B cell (primary cell): ENCODE data around the gene SPOCD1. TPM values are rescaled to one million over a fixed set of nuclear protein-coding genes. Genes with fewer than 3 reads are reported as not detected.

Source experiments
- ATAC-seq: fragments of 200-7000 bp; cut with Tn5 transposase; one replicate; pipeline ENCODE4 v1.10.0; 2021; ENCODE audit warnings: low read depth, mild to moderate bottlenecking, moderate number of reproducible peaks, moderate library complexity
- CTCF ChIA-PET: fragments of 350-600 bp; sonication (Branson Sonifier 250); formaldehyde crosslinking; loops from one replicate; lab custom pipeline; 2021; ENCODE audit warnings: antibody characterized with exemption, inconsistent platforms; lab: Charles Lee
- POLR2A ChIA-PET: fragments of 350-600 bp; sonication (Branson Sonifier 250); formaldehyde crosslinking; loops from one replicate; lab custom pipeline; 2021; ENCODE audit warnings: antibody characterized with exemption; lab: Charles Lee
- DNase-seq: peaks from one replicate; pipeline ENCODE4 v3.0.0; 2013
- H2AFZ ChIP-seq: 2 replicates; pipeline ENCODE4 v1.6.1; 2012; ENCODE audit warnings: mild to moderate bottlenecking, low read depth, low read length; ENCODE audit not compliant: insufficient read depth, poor library complexity, severe bottlenecking
- H3K27ac ChIP-seq, 2 donors: 1 replicate in 1 of 2; 2 replicates in 1 of 2; pipeline ENCODE4 v1.5.1; 2012 to 2013; ENCODE audit warnings: low read length in 2 of 2, mild to moderate bottlenecking in 2 of 2, moderate library complexity in 1 of 2
- H3K27me3 ChIP-seq, 4 experiments: fragments of 200-600 bp in 1 of 4; sonication (generic) in 1 of 4; replicated peaks in 1 of 4; 1 replicate in 2 of 4; 2 replicates in 2 of 4; pipeline versions ENCODE4 v1.6.1 to v1.7.0; 2013 to 2016; ENCODE audit warnings: low read length in 3 of 4, mild to moderate bottlenecking in 2 of 4, mixed read lengths in 1 of 4, moderate library complexity in 1 of 4; ENCODE audit not compliant: insufficient read depth in 4 of 4, control insufficient read depth in 3 of 4; ENCODE audit errors: control extremely low read depth in 1 of 4
- H3K36me3 ChIP-seq, 2 experiments: replicated peaks in 1 of 2; 1 replicate in 1 of 2; 2 replicates in 1 of 2; pipeline versions ENCODE4 v1.6.1 to v1.7.1; 2013; ENCODE audit warnings: low read length in 1 of 2; ENCODE audit not compliant: insufficient read depth in 2 of 2, control insufficient read depth in 1 of 2; ENCODE audit errors: control extremely low read depth in 1 of 2, extremely low read depth in 1 of 2
- H3K4me1 ChIP-seq, 2 donors: fragments of 200-600 bp in 1 of 2; sonication (generic) in 1 of 2; 1 replicate in 1 of 2; 2 replicates in 1 of 2; pipeline versions ENCODE4 v1.5.1 to v1.6.1; 2013 to 2017; ENCODE audit warnings: low read length in 2 of 2; ENCODE audit not compliant: control insufficient read depth in 2 of 2, insufficient read depth in 2 of 2
- H3K4me2 ChIP-seq: replicated peaks from 2 replicates; pipeline ENCODE3; 2012; ENCODE audit warnings: mild to moderate bottlenecking, low read depth, low read length; ENCODE audit not compliant: poor library complexity, severe bottlenecking
- H3K4me3 ChIP-seq, 5 experiments: fragments of 200-600 bp in 1 of 5; sonication (generic) in 1 of 5; 1 replicate in 3 of 5; 2 replicates in 2 of 5; pipeline versions ENCODE4 v1.5.1 to v1.7.0; 2011 to 2016; ENCODE audit warnings: low read length in 4 of 5, mild to moderate bottlenecking in 4 of 5, low read depth in 2 of 5, control low read depth in 1 of 5, moderate library complexity in 1 of 5; ENCODE audit not compliant: insufficient read depth in 1 of 5; ENCODE audit errors: control extremely low read depth in 1 of 5, extremely low read depth in 1 of 5
- H3K79me2 ChIP-seq: fragments of 200-600 bp; sonication (generic); one replicate; pipeline ENCODE4 v1.6.0; 2016; ENCODE audit warnings: low read length; ENCODE audit not compliant: control insufficient read depth, insufficient read depth
- H3K9ac ChIP-seq: fragments of 200-600 bp; sonication (generic); 2 replicates; pipeline ENCODE4 v1.6.1; 2017; ENCODE audit warnings: mild to moderate bottlenecking, low read length, moderate library complexity
- H3K9me3 ChIP-seq, 3 donors: one replicate each; pipeline versions ENCODE4 v1.6.1 to v1.7.1; 2013; ENCODE audit warnings: low read length in 2 of 3; ENCODE audit not compliant: control insufficient read depth in 2 of 3, insufficient read depth in 1 of 3; ENCODE audit errors: control extremely low read depth in 1 of 3
- H4K20me1 ChIP-seq: 2 replicates; pipeline ENCODE4 v1.6.0; 2012; ENCODE audit warnings: mild to moderate bottlenecking, low read length; ENCODE audit not compliant: insufficient read depth, control insufficient read depth, poor library complexity, severe bottlenecking
- H3K27ac Mint-ChIP-seq: one replicate; pipeline ENCODE4 v1.8.0; 2021; ENCODE audit warnings: mixed read lengths
- H3K27me3 Mint-ChIP-seq: one replicate; pipeline ENCODE4 v1.8.0; 2021; ENCODE audit warnings: mixed read lengths
- H3K4me1 Mint-ChIP-seq: one replicate; pipeline ENCODE4 v1.8.0; 2021; ENCODE audit warnings: mixed read lengths
- H3K4me3 Mint-ChIP-seq: one replicate; pipeline ENCODE4 v1.8.0; 2021; ENCODE audit warnings: mixed read lengths
- H3K9me3 Mint-ChIP-seq: one replicate; pipeline ENCODE4 v1.8.0; 2022; ENCODE audit warnings: mixed read lengths; ENCODE audit not compliant: insufficient read depth
- CTCF ChIP-seq: fragments of 200-600 bp; IDR thresholded peaks from one replicate; pipeline ENCODE4 v1.8.0; 2022; ENCODE audit warnings: antibody characterized with exemption, mild to moderate bottlenecking
- EZH2 ChIP-seq: IDR thresholded peaks from 2 replicates; pipeline ENCODE4 v1.6.1; 2012; ENCODE audit warnings: borderline replicate concordance, low read depth, mild to moderate bottlenecking, moderate library complexity, low read length; ENCODE audit not compliant: insufficient read depth, poor library complexity, severe bottlenecking
- WGBS: methylation state at CpG from one replicate; pipeline ENCODE4 v1.1.5; 2013; ENCODE audit warnings: missing lambda C conversion rate; ENCODE audit not compliant: insufficient coverage; 5-methylcytosine and 5-hydroxymethylcytosine counted together
- intact Hi-C: fragments of 100-400 bp; cut with micrococcal nuclease; formaldehyde crosslinking; loops from one replicate; pipeline ENCODE4 v1.10.0; 2022
- polyA plus RNA-seq: library from polyadenylated mRNA; depleted of rRNA; stranded (reverse); fragments of >200 nt; gene quantifications from 2 replicates; pipeline ENCODE4 v1.2.3, GENCODE V29; 2012
- total RNA-seq, 2 donors: library from RNA; stranded (reverse); fragments of 120-200 nt in 1 of 2; gene quantifications; 1 replicate in 1 of 2; 2 replicates in 1 of 2; pipeline versions ENCODE4 v1.2.3 to v1.2.4, GENCODE V29; 2013 to 2022

The SPOCD1 gene
- total and polyA plus RNA-seq, 2 donors (not counting 1 experiment from before 2014, with no cell fraction given), result not detected

DNA sequence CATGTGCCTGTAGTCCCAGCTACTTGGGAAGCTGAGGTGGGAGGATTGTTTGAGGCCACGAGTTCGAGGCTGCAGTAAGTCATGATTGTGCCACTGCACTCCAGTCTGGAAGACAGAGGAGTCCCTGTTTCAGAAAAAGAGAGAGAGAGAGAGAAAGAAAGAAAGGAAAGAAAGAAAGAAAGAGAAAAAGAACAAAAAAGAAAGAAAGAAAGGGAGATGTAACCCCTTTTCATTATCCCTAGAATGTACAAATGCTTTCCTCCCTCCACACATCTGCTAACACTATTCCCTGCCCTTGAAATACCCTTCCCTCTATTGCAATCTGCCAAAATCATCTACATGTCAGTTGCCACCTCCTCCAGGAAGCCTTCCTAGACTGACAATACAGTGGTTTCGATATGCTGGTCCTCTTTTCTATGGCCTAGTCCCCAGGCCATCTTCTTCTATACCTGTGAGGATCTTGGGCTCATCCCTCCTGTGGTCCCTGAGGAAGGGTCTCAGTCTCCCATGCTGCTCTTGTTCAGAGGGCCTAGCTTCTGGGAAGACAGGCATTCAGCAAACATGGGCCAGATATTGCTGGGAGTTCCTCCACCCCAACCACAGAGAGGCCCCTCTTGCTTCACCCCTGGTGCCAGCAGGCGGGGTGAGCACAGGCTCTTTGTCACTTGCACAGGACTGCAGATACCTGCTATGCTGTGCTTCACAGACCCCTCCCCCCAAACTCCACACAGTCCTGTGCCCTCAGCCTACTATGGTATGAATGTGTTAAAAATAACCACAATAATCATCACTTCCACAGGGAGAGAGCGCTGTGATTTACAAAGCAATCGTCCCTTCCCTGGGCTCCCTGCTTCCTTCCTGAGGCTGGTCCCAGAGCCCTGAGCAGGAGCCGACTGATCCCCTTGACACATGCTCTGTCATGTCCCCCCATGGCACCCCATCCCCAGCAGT lies 65.8 kb downstream of the SPOCD1 start:
- H3K9me3 Mint-ChIP-seq, result no peaks in the 10 kb centered on the region
- Histone ChIP-seq H2AFZ (no peak overlapping the region), H3K4me2 (peak overlapping the region; percentile 49), H3K27ac (no peak overlapping the region), H3K9me3 (peaks cover 0 to 11% (median 0%) of the 10 kb centered on the region in 3 donors), H4K20me1 (no peaks in the 10 kb centered on the region), H3K4me3 (no peak overlapping the region), H3K4me1 (peaks cover 29 to 45% of the 10 kb centered on the region in 2 donors), H3K79me2 (no peaks in the 10 kb centered on the region), H3K36me3 (no peaks in the 10 kb centered on the region), H3K9ac (no peak overlapping the region), H3K27me3 (peaks cover 0 to 28% (median 2%) of the 10 kb centered on the region in 4 experiments)
- no peak for TF ChIP-seq EZH2
- TF ChIP-seq CTCF, result no peak
- WGBS, result 74% methylated on average over 6 of the region's 7 CpGs
- CTCF ChIA-PET, result interaction anchor here (0.7 to 2.3 kb wide), 4 partner anchors 11 to 39 kb away, joined by 3 to 6 read pairs (median 4); no protein-coding TSS in a partner anchor
- H3K27me3 Mint-ChIP-seq, result peaks cover 18% of the 10 kb centered on the region
- POLR2A ChIA-PET, result no interaction called here
- peaks cover 41% of the 10 kb centered on the region for H3K4me1 Mint-ChIP-seq
- ATAC-seq (no peak), DNase-seq (no peak)
- H3K4me3 Mint-ChIP-seq, result no peak overlapping the region
- H3K27ac Mint-ChIP-seq, result peak overlapping the region; percentile 33
- intact Hi-C loops, result no loop called here

DNA sequence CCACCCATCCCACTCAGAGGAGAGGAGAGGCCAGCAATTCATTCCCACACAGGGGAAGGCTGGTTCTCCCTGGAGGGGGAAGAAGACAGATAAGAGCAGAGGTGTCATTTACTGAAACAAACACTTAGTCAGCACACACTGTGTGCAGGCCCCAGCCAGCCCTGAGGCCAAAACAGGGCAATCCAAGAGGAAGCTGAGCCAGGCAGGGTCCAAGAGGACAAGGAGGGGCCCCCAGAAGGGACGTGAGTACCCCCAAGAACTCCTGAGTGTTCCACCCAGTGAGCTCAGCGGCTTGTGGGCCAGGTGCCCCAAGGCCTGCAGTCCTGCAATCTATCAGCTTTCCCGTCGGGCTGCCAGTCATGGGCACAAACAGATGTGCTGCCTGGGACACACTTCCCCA lies 67.5 kb downstream of the SPOCD1 start:
- Histone ChIP-seq H4K20me1 (no peaks in the 10 kb centered on the region), H3K27ac (no peak overlapping the region), H3K27me3 (peaks cover 0 to 24% (median 2%) of the 10 kb centered on the region in 4 experiments), H3K4me3 (no peak overlapping the region), H3K4me2 (no peak overlapping the region), H2AFZ (no peak overlapping the region), H3K36me3 (no peaks in the 10 kb centered on the region), H3K9ac (no peak overlapping the region), H3K79me2 (no peaks in the 10 kb centered on the region), H3K4me1 (peaks cover 39 to 59% of the 10 kb centered on the region in 2 donors), H3K9me3 (peaks cover 0 to 9% (median 0%) of the 10 kb centered on the region in 3 donors)
- intact Hi-C loops, result no loop called here
- ChIA-PET CTCF (interaction anchor here (2.3 kb wide), 1 partner anchor 41 kb away, joined by 5 read pairs; no protein-coding TSS in a partner anchor), POLR2A (no interaction called here)
- 77% methylated on average over 4 of the region's 4 CpGs for WGBS
- TF ChIP-seq EZH2 (no peak), CTCF (no peak)
- Mint-ChIP-seq H3K9me3 (no peaks in the 10 kb centered on the region), H3K4me3 (no peak overlapping the region), H3K27ac (no peak overlapping the region), H3K4me1 (peaks cover 57% of the 10 kb centered on the region), H3K27me3 (peaks cover 18% of the 10 kb centered on the region)
- no peak for ATAC-seq
- no peak for DNase-seq
